Testis (tissue), 2 donors: ENCODE data around the gene TCEA2.

Source experiments
- CTCF ChIP-seq, 3 experiments: fragments of 450-650 bp in 2 of 3; fragments of 200-600 bp in 1 of 3; sonication (generic) in 1 of 3; IDR thresholded peaks; one replicate each; pipeline ENCODE4 v1.5.1; 2016 to 2019; ENCODE audit warnings: antibody characterized with exemption in 3 of 3, mild to moderate bottlenecking in 2 of 3, moderate library complexity in 1 of 3
- POLR2A ChIP-seq: fragments of 450-650 bp; IDR thresholded peaks from one replicate; pipeline ENCODE4 v1.6.1; 2017; ENCODE audit warnings: antibody characterized with exemption, mild to moderate bottlenecking, moderate library complexity

GRCh38 chr20:64111841-64112641, 49.0 kb downstream of the TCEA2 start:
- TF ChIP-seq CTCF (IDR thresholded peaks at IDR 0.05) (no peak), POLR2A (no peak)
